ENCODE measurements around the gene MAST4.
"Not testable (repeated sequence)": the region's sequence is repeated elsewhere in the genome, so short reads cannot be mapped to it uniquely, and the experiment has no call there.

MAST4 gene

DNA sequence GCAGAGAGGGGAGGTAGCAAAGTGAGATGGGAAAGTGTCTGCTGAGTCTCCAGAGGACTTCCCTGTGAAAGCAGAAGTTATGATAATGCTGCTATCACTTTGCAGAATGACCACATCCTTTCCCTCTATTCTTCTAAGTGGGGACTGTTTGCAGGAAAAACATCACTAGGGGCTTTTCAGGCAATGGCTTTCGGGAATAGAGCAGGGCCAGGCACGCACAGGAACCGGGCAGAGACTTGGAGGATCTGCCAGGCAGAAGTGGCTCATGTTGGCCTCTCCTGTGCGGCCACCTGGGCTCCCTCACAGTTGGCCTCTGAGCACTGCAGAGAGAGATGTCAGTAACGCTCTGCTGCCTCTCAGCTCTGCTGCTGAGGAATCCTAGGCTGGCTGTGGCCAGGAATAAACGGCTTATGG lies 214.7 kb downstream of the MAST4 start:
- H3K4me3 ChIP-seq (ENCODE audit: low read depth in 1 of 5, low read length in 5 of 5): no peak overlapping the region
- peaks cover 1 to 7% (median 3%) of the 10 kb centered on the region in 5 donors for H3K4me1 ChIP-seq (ENCODE audit: control insufficient read depth in 5 of 5, insufficient read depth in 5 of 5, low read length in 5 of 5)
- H3K27me3 ChIP-seq (ENCODE audit: control insufficient read depth in 5 of 5, insufficient read depth in 4 of 5, low read length in 5 of 5): no peaks in the 10 kb centered on the region
- H3K36me3 ChIP-seq (ENCODE audit: control insufficient read depth in 5 of 5, insufficient read depth in 5 of 5, low read length in 5 of 5): no peaks in the 10 kb centered on the region
- no peaks in the 10 kb centered on the region for H3K9me3 ChIP-seq (ENCODE audit: control insufficient read depth in 5 of 5, low read length in 5 of 5)
- H3K9ac ChIP-seq (ENCODE audit: low read length in 5 of 5): no peak overlapping the region
- no peak overlapping the region for H3K27ac ChIP-seq (ENCODE audit: low read depth, low read length)

DNA sequence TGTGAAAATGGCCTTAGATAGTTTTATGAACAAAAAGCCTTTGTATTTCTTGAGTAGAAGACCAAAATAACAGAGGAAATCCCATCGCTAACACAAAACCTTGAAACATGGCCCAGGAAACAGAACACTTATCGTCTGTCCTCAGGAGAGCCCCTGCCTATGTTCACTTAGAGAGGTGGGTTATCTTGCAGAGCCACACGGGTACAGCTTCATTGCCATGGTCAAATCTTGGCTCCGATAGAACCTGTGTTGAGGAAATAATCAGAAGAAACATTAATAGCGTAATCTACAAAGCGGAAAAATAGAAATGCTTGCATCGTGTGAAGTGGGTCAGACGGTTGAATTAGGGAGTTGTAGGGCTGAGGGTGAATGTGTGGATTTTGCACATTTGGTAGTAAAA lies 216.1 kb downstream of the MAST4 start:
- Histone ChIP-seq H3K4me3 (ENCODE audit: low read depth in 1 of 5, low read length in 5 of 5) (no peak overlapping the region), H3K4me1 (ENCODE audit: control insufficient read depth in 5 of 5, insufficient read depth in 5 of 5, low read length in 5 of 5) (peaks cover 1 to 7% (median 3%) of the 10 kb centered on the region in 5 donors), H3K36me3 (ENCODE audit: control insufficient read depth in 5 of 5, insufficient read depth in 5 of 5, low read length in 5 of 5) (no peaks in the 10 kb centered on the region), H3K27ac (ENCODE audit: low read depth, low read length) (no peak overlapping the region), H3K9ac (ENCODE audit: low read length in 5 of 5) (no peak overlapping the region), H3K9me3 (ENCODE audit: control insufficient read depth in 5 of 5, low read length in 5 of 5) (no peaks in the 10 kb centered on the region), H3K27me3 (ENCODE audit: control insufficient read depth in 5 of 5, insufficient read depth in 4 of 5, low read length in 5 of 5) (no peaks in the 10 kb centered on the region)

DNA sequence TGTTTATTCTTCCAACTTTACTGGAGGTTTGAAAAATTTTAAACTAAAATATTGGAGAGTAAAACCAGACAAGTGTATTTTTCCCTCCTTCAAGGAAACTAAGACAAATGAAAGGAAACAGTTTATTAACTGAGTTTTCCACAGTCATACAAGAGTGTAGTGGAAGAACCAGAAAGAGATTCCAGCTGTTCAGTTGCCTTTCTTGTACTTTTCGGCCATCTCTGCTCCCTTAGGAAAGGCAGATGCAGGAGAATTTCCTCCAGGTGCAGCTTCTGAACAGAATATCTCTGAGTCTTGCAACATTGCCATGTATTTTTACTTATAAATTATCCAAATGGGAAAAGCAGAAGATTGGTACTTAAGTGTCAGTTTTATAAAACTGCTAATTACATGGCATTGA lies 217.1 kb downstream of the MAST4 start:
- no peak overlapping the region for H3K27ac ChIP-seq (ENCODE audit: low read depth, low read length)
- no peak overlapping the region for H3K9ac ChIP-seq (ENCODE audit: low read length in 5 of 5)
- no peaks in the 10 kb centered on the region for H3K27me3 ChIP-seq (ENCODE audit: control insufficient read depth in 5 of 5, insufficient read depth in 4 of 5, low read length in 5 of 5)
- H3K4me1 ChIP-seq (ENCODE audit: control insufficient read depth in 5 of 5, insufficient read depth in 5 of 5, low read length in 5 of 5): no peaks in the 10 kb centered on the region
- H3K9me3 ChIP-seq (ENCODE audit: control insufficient read depth in 5 of 5, low read length in 5 of 5): no peaks in the 10 kb centered on the region
- H3K36me3 ChIP-seq (ENCODE audit: control insufficient read depth in 5 of 5, insufficient read depth in 5 of 5, low read length in 5 of 5): no peaks in the 10 kb centered on the region
- no peak overlapping the region for H3K4me3 ChIP-seq (ENCODE audit: low read depth in 1 of 5, low read length in 5 of 5)

DNA sequence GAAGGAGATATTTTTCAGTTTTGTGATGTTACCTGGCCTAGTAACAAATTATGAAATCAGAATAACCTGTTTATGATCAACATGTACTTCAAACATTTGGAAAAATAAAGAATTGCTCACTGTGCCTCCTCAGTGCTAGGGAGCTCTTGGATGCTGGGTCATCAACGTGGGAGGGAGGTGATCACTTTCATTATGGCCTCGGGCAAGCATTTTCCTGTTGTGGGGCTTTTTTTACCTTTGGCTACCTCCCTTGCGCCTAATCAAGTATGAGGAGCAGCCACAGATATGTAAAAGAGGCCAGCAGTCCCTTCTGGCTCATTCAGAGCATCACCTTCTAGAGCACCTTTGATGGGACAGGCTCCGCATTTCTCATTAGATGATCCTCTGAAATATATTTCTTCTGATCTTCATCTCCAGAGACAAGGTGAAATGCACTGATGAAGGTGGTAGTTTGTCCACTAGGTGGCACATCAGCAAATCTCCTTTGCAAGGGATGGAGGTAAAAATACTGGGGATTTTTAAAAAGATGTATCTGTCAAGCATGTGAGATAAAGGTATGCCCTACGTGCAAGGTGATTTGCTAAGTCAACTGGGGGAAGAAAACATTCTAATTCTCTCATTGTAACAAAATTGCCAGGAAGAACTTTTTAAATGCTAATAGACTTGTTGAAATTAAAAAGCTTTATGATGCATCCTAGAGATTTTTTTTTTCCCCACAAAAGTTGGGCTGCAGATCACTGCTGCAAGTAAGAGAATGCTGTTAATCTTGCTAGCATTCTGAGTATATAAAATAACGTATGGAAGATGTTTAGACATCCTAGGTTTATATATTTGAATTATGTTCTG lies 218.2 kb downstream of the MAST4 start:
- no peaks in the 10 kb centered on the region for H3K9me3 ChIP-seq (ENCODE audit: control insufficient read depth in 5 of 5, low read length in 5 of 5)
- H3K9ac ChIP-seq (ENCODE audit: low read length in 5 of 5): no peak overlapping the region
- H3K4me3 ChIP-seq (ENCODE audit: low read depth in 1 of 5, low read length in 5 of 5): no peak overlapping the region
- no peaks in the 10 kb centered on the region for H3K4me1 ChIP-seq (ENCODE audit: control insufficient read depth in 5 of 5, insufficient read depth in 5 of 5, low read length in 5 of 5)
- no peak overlapping the region for H3K27ac ChIP-seq (ENCODE audit: low read depth, low read length)
- H3K27me3 ChIP-seq (ENCODE audit: control insufficient read depth in 5 of 5, insufficient read depth in 4 of 5, low read length in 5 of 5): no peaks in the 10 kb centered on the region
- H3K36me3 ChIP-seq (ENCODE audit: control insufficient read depth in 5 of 5, insufficient read depth in 5 of 5, low read length in 5 of 5): no peaks in the 10 kb centered on the region

DNA sequence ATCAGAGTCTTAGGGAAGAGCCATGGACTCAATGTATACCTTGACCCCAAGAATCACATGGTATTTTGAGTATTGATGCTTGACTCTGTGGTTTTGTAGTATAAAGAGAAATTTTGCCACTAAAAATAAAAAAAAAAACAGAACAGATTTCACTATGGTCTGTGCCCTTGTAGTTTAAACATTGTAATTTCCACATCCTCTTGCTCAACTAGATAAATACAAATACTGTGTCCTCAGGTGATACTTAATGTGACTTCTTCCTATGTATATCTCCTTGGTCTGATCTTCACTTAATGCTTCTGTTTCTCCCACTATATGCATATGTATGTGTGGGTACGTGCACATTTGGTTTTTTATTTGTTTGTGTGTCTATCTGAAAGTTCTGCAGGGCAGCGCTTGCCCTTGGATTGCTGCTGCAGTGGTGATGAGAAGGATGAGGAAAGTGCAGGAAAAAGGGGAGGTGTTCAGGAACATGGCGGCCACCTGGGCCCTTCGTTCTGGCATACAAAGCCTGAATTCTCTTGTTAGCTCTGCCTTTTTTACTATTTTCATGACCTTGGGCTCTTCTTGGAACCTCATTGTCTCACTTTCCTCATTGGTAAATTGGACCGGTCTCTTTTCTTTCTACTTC lies 222.2 kb downstream of the MAST4 start:
- no peak overlapping the region for H3K4me3 ChIP-seq (ENCODE audit: low read depth in 1 of 5, low read length in 5 of 5)
- H3K9me3 ChIP-seq (ENCODE audit: control insufficient read depth in 5 of 5, low read length in 5 of 5): no peaks in the 10 kb centered on the region
- H3K9ac ChIP-seq (ENCODE audit: low read length in 5 of 5): no peak overlapping the region
- peaks cover 0 to 4% (median 0%) of the 10 kb centered on the region in 5 donors for H3K4me1 ChIP-seq (ENCODE audit: control insufficient read depth in 5 of 5, insufficient read depth in 5 of 5, low read length in 5 of 5)
- no peaks in the 10 kb centered on the region for H3K36me3 ChIP-seq (ENCODE audit: control insufficient read depth in 5 of 5, insufficient read depth in 5 of 5, low read length in 5 of 5)
- no peaks in the 10 kb centered on the region for H3K27me3 ChIP-seq (ENCODE audit: control insufficient read depth in 5 of 5, insufficient read depth in 4 of 5, low read length in 5 of 5)
- H3K27ac ChIP-seq (ENCODE audit: low read depth, low read length): no peak overlapping the region

DNA sequence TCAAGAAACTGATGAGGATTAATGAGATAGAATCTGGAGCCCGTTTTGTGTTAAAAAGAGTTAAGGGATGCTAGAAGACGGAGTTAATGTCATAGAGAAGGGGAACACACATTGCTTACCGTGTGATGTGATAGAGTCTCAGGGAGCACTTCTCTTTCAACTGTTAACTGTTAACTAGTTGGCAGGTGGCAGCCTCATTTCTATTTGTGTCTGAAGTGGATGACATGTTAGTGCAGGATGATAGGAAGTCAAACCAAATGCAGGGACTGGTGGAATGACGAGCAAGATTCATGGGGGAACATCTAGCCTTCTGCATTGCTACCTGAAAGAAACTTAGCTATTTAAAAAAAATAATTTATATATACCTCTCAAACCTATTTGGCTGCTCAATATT lies 222.7 kb downstream of the MAST4 start:
- Histone ChIP-seq H3K9ac (ENCODE audit: low read length in 5 of 5) (no peak overlapping the region), H3K4me1 (ENCODE audit: control insufficient read depth in 5 of 5, insufficient read depth in 5 of 5, low read length in 5 of 5) (peaks cover 0 to 4% (median 0%) of the 10 kb centered on the region in 5 donors), H3K27me3 (ENCODE audit: control insufficient read depth in 5 of 5, insufficient read depth in 4 of 5, low read length in 5 of 5) (no peaks in the 10 kb centered on the region), H3K27ac (ENCODE audit: low read depth, low read length) (no peak overlapping the region), H3K36me3 (ENCODE audit: control insufficient read depth in 5 of 5, insufficient read depth in 5 of 5, low read length in 5 of 5) (no peaks in the 10 kb centered on the region), H3K4me3 (ENCODE audit: low read depth in 1 of 5, low read length in 5 of 5) (no peak overlapping the region), H3K9me3 (ENCODE audit: control insufficient read depth in 5 of 5, low read length in 5 of 5) (no peaks in the 10 kb centered on the region)

DNA sequence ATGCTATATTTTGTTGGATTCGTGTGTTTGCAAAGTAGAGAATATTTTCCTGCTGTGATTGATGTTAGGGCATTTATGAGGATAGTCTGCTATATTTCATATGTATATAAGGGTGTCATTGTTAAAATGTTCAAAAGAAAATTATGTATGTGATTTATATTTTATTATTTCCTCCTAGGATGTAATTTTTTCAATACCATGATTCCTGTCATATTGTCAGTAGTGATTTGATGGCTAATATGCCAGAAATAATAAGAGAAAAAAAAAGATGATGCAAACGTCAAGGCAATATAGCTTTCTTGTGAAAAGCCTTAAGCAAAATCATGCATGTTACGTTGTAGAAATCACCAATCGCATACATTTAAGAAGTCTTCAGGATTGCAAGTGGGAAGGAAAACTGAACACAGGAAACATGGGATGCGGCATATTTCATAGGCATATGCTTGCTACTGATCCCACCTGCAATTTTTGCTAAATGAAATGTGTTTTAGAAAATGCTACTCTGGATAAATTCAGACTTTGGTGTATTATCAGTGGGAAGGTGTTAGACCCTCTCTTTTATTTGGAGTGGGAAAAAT lies 224.5 kb downstream of the MAST4 start:
- Histone ChIP-seq H3K27ac (ENCODE audit: low read depth, low read length) (no peak overlapping the region), H3K9me3 (ENCODE audit: control insufficient read depth in 5 of 5, low read length in 5 of 5) (no peaks in the 10 kb centered on the region), H3K4me1 (ENCODE audit: control insufficient read depth in 5 of 5, insufficient read depth in 5 of 5, low read length in 5 of 5) (peaks cover 0 to 4% (median 0%) of the 10 kb centered on the region in 5 donors), H3K4me3 (ENCODE audit: low read depth in 1 of 5, low read length in 5 of 5) (no peak overlapping the region), H3K9ac (ENCODE audit: low read length in 5 of 5) (no peak overlapping the region), H3K27me3 (ENCODE audit: control insufficient read depth in 5 of 5, insufficient read depth in 4 of 5, low read length in 5 of 5) (no peaks in the 10 kb centered on the region), H3K36me3 (ENCODE audit: control insufficient read depth in 5 of 5, insufficient read depth in 5 of 5, low read length in 5 of 5) (no peaks in the 10 kb centered on the region)

DNA sequence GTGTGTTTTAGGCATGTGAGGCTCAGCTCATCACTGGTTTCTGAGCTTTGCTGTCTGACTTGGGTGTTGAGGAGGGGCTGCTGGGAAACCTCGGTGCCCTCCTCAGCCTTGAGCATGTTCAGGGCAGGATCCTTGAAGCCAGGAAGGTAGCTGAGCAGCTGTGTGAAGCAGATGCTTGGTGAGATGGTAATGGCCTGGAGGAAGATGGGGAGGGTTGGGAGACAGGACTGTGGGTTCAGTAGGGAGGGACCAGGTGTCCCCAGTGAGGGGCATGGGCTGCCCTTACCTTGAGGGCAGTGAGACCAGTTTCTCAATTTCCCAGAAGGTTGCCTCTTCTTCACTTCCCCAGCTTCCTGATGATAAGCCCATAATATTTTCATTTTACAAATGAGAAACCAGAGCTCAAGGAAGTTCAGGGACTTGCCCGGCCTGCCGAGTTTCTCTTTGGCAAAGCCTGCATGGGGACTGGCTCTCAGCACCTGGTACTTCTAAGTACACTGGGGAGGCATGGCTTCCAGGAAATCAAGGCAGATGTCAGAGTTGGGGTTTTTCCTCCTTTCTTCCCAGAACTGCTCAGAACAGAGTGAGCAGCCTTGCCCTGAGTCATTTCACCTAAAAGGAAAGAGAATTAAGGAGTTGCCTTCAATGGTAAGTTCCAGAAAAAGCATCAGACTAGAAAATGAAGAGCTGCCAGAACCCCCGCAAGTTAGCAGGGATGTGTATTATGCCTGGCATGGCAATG lies 225.7 kb downstream of the MAST4 start:
- peak overlapping the region in 1 of 5 donors; percentile 45 for H3K9ac ChIP-seq (ENCODE audit: low read length in 5 of 5)
- H3K4me1 ChIP-seq (ENCODE audit: control insufficient read depth in 5 of 5, insufficient read depth in 5 of 5, low read length in 5 of 5): peaks cover 0 to 4% (median 0%) of the 10 kb centered on the region in 5 donors
- no peaks in the 10 kb centered on the region for H3K27me3 ChIP-seq (ENCODE audit: control insufficient read depth in 5 of 5, insufficient read depth in 4 of 5, low read length in 5 of 5)
- H3K9me3 ChIP-seq (ENCODE audit: control insufficient read depth in 5 of 5, low read length in 5 of 5): no peaks in the 10 kb centered on the region
- H3K27ac ChIP-seq (ENCODE audit: low read depth, low read length): no peak overlapping the region
- no peak overlapping the region for H3K4me3 ChIP-seq (ENCODE audit: low read depth in 1 of 5, low read length in 5 of 5)
- H3K36me3 ChIP-seq (ENCODE audit: control insufficient read depth in 5 of 5, insufficient read depth in 5 of 5, low read length in 5 of 5): no peaks in the 10 kb centered on the region

DNA sequence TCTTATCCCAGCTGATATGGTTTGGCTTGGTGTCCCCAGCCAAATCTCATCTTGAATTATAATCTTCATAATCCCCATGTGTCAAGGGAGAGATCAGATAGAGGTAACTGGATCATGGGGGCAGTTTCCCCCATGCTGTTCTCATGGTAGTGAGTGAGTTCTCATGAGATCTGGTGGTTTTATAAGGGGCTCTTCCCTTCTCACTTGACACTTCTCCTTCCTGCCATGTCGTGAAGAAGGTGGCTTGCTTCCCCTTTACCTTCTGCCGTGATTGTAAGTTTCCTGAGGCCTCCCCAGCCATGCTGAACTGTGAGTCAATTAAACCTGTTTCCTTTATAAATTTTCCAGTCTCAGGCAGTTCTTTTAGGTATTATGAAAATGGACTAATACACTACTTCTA lies 226.7 kb downstream of the MAST4 start:
- H3K27me3 ChIP-seq (ENCODE audit: control insufficient read depth in 5 of 5, insufficient read depth in 4 of 5, low read length in 5 of 5); H3K4me3 ChIP-seq (ENCODE audit: low read depth in 1 of 5, low read length in 5 of 5); H3K4me1 ChIP-seq (ENCODE audit: control insufficient read depth in 5 of 5, insufficient read depth in 5 of 5, low read length in 5 of 5); H3K9ac ChIP-seq (ENCODE audit: low read length in 5 of 5); H3K9me3 ChIP-seq (ENCODE audit: control insufficient read depth in 5 of 5, low read length in 5 of 5); H3K27ac ChIP-seq (ENCODE audit: low read depth, low read length); H3K36me3 ChIP-seq (ENCODE audit: control insufficient read depth in 5 of 5, insufficient read depth in 5 of 5, low read length in 5 of 5): not testable (repeated sequence)

DNA sequence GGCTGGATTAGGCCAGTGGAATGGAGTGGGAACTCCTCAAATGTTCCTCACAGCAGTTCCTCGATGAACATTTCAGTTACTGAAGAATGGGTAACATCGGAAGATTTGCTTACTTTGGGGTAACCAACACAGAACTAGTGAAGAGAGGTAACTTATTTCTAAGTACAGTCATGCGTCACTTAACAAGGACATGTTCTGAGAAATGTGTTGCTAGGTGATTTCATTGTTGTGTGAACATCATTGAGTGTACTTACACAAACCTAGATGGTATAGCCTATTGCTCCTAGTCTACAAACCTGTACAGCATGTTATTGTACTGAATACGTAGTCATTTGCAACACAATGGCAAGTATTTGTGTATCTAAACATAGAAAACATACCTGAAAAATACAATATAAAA lies 228.3 kb downstream of the MAST4 start:
- H3K27ac ChIP-seq (ENCODE audit: low read depth, low read length): no peak overlapping the region
- H3K9me3 ChIP-seq (ENCODE audit: control insufficient read depth in 5 of 5, low read length in 5 of 5): no peaks in the 10 kb centered on the region
- H3K4me3 ChIP-seq (ENCODE audit: low read depth in 1 of 5, low read length in 5 of 5): no peak overlapping the region
- no peaks in the 10 kb centered on the region for H3K27me3 ChIP-seq (ENCODE audit: control insufficient read depth in 5 of 5, insufficient read depth in 4 of 5, low read length in 5 of 5)
- peaks cover 0 to 15% (median 15%) of the 10 kb centered on the region in 5 donors for H3K4me1 ChIP-seq (ENCODE audit: control insufficient read depth in 5 of 5, insufficient read depth in 5 of 5, low read length in 5 of 5)
- H3K9ac ChIP-seq (ENCODE audit: low read length in 5 of 5): no peak overlapping the region
- H3K36me3 ChIP-seq (ENCODE audit: control insufficient read depth in 5 of 5, insufficient read depth in 5 of 5, low read length in 5 of 5): no peaks in the 10 kb centered on the region
